Dedifferentiated amniotic fluid mesenchymal stem cell (primary cell): ENCODE measurements around the gene FHIP1B.
"Not testable (repeated sequence)": the region's sequence is repeated elsewhere in the genome, so short reads cannot be mapped to it uniquely, and the experiment has no call there.

Source experiments
- DNase-seq: peaks from one replicate; pipeline ENCODE4 v3.0.0-alpha.2; 2016; ENCODE audit errors: extremely low spot score

FHIP1B gene

DNA sequence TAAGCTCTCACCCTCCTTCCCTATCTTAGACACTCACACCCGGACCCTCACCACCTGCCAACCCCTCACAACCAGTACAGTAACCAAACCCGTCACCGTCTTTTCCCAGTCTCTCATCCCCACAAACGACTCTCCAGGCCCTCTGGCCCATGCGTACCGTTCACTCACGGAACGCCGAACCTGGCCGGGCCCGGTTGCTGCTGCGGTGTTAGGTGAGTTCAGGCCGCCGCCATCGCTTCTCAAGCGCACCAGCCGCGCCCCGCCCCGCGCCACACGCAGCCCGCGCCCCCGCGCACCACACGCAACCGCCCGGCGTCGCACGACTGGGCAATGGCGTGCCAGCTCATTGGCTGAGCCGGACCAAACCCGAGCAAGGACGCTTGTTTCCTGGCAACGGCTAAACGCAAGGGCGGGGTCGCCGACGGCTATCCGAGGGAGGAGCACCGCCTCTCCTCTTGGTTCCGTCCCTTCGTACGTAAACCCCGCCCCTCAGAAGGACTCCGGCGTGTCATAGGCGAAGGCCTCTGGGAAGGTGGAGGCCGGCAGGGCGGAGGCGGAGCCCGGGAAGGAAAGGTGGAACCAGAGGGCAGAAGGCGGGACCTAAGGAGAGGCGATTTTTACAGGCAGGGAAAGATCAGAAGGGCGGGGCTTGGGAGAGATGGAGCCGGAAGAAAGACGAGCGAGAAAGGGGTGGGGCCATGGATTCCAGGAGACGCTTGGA is at the start of gene FHIP1B:
Gene FHIP1B (minus strand): TSS at position 250 of the 721 bp plus-strand sequence. CDS start 10,120 bp downstream, outside the sequence.
- DNase-seq, result peak; percentile 100

DNA sequence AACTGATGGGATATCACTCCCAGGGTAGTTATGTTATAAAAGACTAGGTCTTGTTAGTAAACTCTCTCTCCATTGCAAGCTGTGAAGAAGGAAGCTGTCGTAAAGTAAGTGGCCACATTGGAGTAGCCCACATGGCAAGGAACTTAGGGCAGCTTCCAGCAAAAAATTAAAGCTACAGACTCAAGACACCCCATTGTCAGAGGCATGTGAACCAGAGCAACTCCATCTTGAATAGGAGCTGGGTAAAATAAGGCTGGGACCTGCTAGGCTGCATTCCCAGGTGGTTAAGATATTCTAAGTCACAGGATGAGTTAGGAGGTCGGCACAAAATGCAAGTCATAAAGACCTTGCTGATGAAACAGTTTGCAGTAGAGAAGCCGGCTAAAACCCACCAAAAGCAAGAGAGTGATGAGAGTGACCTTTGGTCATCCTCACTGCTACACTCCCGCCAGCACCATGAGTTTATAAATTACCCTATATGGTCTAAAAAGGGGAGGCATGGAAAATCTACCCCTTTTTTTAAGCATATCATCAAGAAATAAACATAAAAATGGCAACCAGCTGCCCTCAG is 49.1 kb upstream of the FHIP1B start:
- no peak for DNase-seq

DNA sequence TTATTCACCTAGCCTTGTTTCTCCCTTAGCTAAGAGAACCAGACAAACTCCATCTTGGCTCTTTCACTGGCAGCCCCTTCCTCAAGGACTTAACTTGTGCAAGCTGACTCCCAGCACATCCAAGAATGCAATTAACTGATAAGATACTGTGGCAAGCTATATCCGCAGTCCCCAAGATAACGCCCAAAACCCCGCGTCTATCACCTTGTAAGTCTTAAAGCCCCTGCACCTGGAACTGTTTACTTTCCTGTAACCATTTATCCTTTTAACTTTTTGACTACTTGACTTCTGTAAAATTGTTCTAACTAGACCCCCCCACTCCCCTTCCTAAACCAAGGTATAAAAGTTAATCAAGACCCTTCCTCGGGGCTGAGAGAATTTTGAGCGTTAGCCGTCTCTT is 46.4 kb upstream of the FHIP1B start:
- DNase-seq, result not testable (repeated sequence)

DNA sequence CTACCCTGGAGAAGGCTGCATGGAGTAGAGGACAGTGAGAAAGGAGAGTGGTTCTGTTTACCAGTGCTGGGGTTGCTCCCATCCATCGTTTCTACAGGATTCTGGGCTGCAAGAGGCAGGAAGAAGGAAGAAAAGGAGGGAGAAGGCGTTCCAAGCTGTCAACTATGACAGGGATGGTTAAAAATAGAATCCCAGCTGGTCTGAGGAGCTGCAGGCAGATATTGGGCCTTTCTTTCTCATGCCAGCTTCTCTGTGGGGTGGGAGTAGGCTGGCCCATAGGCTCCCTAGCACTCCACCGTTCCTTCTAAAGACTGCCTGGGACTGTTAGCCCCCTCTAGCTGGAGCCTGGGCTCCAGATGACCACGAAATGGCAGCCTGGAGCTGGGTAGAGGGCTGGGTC is 38.8 kb upstream of the FHIP1B start:
- DNase-seq, result no peak

DNA sequence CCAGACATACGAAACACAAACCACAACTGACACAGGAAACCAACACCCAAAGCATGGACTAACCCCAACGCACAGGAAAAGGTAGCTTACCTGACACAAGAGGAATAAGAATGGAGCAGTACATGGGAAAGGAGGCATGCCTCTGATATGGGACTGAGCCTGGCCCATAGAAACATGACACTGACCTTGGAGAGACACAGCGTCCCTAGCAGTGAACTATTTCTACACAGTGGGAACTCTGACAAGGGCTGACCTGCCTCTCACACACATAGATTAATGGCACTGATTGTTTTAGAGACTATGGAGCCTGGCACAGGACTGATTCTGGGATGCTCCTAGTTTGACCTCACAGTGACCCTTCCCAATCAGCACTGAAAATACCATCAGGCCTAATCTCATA is 37.2 kb upstream of the FHIP1B start:
- no peak for DNase-seq

DNA sequence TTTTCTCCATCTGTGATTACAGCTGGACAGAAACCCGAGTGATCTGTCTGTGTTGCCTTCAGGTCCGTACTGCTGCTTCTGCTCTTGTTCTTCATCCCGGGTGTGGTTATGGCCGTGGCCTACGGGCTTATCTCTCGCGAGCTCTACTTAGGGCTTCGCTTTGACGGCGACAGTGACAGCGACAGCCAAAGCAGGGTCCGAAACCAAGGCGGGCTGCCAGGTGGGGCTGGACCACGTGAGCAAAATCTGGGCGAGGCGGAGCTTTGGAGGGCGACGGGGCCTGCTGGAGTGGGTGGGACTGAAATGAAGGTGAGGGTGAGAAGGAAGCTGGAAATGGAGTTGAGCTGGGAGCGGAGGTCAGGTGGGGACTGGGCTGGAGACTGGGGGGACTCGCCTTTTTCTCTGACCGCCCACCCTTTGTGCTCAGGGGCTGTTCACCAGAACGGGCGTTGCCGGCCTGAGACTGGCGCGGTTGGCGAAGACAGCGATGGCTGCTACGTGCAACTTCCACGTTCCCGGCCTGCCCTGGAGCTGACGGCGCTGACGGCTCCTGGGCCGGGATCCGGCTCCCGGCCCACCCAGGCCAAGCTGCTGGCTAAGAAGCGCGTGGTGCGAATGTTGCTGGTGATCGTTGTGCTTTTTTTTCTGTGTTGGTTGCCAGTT is 36.3 kb upstream of the FHIP1B start:
- DNase-seq, result no peak

DNA sequence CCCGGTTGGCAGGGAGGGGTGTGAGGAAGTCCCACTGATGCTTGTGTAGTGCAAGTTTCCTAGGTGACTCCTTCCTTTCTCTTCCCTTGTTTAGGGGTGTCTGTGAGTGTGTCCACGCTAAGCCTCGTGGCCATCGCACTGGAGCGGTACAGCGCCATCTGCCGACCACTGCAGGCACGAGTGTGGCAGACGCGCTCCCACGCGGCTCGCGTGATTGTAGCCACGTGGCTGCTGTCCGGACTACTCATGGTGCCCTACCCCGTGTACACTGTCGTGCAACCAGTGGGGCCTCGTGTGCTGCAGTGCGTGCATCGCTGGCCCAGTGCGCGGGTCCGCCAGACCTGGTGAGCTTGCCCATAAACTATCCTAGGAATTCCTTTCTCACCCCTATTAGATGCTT is 35.6 kb upstream of the FHIP1B start:
- DNase-seq, result no peak

DNA sequence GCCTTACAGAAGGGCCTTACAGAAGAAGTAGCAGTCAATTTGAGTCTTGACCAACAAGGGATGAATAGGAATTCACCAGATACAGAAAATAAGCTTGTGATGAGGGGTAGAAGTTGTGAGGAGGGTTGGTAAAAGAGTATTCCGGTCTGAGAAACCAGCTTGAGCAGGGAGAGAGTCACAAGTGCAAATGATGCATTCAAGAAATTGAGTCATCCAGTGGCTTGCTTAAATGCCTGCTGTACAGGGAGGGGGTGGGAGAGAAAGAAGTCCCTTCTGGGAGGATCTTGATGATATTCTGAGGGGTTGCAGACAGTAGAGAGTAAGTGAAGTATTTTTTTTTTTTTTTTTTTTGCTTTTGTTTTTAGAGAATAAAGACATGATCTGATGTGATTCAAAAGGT is 34.4 kb upstream of the FHIP1B start:
- DNase-seq, result no peak

DNA sequence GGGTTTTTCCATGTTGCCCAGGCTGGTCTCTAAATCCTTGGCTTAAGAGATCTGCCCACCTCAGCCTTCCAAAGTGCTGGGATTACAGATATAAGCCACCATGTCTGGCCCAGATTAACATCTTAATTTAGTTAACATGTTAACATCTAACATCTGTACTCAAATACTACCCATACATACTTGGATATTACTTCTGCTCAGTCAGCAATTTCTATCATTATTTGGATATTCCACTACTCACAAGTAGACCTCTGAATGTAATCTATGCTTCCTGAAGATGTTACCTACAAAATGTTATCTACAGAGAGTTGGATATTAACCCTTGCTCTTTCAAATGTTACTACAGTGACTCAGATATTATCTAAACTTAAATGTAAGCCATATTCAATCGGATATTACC is 29.2 kb upstream of the FHIP1B start:
- DNase-seq, result no peak

DNA sequence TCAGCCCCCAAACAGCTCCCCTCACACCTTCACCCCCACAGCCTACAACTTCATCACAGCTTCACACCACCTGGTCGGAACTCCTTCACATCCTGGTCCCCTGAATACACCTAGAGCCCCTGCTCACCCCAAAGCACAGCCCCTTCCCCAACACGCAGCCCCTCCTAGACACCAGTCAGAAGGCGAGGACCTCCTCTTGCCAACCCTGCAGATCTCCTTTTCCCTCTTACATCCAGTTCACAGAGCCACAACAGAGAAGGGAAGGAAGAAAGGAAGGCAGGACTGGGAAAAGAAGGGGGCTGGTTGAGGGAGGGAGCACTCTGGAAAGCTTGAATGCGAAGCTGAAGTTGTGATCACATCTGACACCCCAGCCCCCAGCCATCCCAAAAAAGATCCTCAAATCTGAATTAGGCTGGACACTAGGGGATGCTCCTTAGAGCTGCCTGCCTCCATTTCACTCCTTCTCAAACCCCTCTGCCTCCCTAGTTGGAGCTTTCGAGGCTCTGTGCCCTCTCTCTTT is 25.8 kb upstream of the FHIP1B start:
- DNase-seq, result no peak

DNA sequence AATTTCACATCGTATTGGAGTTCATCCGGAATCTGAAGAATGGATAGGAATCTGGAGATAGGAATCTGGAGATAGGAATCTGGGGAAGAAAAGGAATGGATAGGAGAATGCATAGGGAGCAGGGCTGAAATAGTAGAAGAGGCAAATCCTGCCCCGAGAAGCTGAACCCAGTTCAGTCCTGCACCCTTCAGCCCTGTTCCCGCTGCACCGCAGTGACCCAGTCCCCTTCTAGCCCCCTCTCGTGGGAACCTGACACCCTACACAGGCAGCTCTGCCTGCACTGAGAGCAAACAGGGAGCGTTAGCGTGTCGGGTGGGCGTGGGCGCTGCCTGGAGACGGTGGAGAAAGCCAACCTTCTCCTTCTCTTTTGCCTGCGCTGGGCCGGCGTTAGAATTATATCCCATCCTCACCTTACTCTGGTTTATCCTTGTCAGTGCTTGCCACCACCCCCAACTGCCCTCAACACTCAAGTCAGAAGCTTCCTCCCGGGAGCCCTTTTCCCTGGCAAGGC is 24.2 kb upstream of the FHIP1B start:
- no peak for DNase-seq

DNA sequence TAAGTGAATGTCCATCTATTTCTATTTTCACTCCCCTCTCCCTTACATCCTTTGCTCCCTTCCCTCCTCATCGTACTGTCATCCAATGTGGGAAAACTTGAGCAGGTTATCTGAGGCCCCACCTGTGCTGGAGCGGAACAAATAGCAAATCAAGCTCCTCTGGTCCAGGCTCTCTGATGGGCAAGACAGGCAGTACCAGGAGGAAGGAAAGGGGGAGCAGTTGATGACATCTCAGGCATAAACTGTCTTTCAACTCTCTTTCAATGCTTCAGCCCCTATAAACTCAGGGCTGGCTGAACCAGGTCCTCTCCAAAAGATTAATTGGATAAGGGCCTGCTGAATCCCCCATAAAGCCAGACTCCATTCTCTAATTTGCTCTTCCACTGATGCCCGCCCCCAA is 23.7 kb upstream of the FHIP1B start:
- no peak for DNase-seq

DNA sequence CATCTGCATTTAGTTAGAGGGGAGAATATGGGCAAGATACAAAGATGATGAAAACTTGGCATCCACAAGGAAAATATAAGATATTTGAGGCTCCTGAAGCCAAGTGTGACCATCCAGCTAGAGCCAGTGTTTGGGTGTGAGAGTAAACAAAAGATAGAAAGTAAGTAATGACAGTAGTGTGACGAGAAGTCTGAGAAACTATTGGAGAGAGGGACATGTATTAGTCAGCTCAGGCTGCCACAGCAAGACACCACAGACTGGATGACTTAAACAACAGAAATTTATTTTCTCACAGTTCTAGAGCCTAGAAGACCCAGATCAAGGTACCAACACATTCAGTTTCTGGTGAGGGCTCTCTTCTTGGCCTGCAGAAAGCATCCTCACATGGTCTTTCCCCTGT is 18.8 kb upstream of the FHIP1B start:
- DNase-seq, result no peak

DNA sequence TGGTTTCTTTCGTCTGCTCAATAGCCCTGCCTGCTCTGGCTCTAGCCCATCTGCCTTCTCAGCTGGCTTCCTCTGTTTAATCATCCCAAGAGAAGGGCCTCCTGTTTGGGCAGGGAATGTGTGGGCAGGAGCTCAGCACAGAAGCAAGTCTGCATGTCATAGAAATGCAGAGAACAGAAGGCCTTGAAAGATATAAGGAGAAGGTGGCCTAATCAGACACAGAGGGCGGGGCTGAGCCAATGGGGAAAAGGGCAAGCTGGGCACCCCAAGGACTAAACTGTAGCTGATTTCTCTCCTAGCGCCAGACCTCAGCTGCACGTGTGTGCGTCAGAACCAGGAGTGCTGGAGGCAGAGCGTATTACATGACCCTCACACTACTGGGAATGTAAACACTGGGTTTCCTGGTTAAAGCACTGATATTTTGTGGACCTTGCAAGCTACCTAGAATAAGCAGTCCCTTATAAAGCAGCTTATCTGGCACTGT is 17.6 kb upstream of the FHIP1B start:
- peak; percentile 26 for DNase-seq

DNA sequence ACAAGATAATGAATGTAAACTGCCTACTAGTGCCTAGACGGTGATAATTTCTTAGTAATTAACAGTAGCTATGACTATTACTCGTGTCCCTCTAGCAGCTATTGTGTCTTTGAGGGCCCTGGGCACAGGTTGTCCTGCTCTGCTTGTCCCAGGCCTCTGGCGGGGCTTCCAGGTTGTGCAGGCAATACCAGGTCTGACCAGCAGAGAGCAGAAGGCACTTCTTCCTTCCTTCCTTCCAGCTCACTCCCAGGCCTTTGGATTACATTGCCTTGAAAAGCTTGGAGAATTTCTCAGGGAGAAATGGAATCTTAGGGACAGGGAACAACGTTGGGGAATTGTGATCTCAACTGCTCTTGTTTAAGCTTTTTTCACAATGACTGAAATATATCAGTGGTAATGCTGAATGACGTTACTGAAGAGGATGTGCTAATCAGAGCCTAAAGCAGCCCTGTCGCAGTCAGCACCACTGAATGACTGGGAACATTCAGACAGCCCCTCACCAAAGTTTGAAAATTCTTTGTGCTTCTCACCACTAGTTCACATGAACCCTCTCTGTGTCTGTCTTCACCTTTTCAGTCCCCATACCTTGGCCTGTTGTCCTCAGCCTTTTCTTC is 16.8 kb upstream of the FHIP1B start:
- DNase-seq, result peak; percentile 40

DNA sequence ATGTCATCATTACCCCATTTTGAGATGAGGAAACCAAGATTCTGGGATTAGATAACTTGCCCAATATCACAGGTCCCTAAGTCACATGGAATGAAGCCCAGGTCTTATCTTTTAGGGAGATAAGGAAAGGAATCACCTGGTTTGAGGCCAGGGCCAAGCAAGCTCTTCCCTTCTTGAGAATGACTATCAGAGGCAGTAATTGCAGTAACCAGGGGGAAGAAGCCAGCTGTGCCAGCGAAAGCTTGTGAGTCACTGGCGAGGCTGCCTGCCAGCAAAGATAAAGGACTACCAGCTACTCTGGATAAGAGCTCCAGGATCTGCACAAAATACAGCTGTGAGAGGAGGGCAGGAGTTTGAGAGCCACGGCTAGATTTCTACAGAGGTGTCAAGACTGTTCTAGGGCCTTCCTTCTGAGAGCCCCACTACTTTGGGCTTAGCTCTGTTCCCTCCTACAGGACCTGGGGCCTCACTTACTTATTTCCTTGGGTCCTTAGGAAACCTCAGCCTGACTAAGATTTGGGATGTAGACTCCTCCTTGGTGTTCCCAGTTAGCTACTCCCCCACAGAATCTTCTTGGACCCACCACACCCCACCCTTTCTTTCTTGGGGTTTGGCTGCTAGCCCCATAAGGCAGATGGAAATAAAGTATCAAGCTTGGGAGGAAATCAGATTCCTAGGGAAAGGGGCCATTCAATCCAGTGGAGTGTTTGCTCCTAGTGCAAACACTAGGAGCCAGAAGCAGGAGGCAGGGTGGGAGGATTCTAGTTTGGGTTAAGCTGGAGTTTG is 15.5 kb upstream of the FHIP1B start:
- DNase-seq, result peak; percentile 85

DNA sequence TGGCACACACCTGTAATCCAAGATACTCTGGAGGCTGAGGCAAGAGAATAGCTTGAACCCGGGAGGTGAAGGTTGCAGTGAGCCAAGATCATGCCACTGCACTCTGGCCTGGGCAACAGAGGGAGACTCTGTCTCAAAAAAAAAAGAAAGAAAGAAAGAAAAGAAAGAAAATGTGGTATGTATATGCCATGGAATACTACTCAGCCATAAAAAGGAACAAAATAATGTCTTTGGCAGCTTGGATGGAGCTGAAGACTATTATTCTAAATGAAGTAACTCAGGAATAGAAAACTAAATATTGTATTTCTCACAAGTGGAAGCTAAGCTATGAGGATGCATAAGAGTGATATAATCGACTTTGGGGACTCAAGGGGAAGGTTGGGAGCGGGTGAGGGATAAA is 14.5 kb upstream of the FHIP1B start:
- DNase-seq, result not testable (repeated sequence)

DNA sequence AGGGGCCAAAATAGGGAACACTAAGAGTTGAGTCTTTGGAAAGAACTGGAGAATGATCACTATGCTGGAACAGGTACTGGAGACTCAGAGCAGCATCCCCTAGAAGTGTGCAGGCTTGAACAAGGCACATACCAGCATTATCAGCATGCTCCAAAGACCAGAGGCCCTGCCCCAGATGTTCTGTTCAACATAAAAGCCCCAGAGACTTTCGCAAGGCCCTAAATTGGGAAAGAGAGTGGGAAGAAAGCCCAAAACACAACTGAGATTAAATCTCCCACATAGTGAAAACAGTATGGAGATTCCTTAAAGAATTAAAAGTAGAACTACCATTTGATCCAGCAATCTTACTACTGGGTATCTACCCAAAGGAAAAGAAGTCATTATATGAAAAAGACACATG is 13.8 kb upstream of the FHIP1B start:
- no peak for DNase-seq

DNA sequence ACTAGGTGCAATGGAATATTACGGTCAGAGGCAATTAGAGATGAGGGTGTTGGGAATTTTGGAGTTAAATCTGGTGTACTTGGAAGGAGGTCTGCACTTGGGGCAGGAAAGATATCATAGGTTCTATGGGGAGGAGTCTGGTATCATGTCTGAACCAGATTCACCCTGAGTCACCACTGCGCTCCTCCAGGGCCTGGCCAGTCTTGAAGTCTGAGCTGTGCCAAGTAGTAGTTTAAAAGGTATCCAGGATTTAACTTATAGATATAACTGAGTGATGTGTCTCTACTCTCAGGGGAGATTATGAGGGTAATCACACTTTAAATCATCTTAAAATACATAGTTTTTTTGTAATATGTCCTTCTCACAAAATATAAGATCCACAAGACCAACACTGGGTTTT is 11.1 kb upstream of the FHIP1B start:
- DNase-seq, result no peak

DNA sequence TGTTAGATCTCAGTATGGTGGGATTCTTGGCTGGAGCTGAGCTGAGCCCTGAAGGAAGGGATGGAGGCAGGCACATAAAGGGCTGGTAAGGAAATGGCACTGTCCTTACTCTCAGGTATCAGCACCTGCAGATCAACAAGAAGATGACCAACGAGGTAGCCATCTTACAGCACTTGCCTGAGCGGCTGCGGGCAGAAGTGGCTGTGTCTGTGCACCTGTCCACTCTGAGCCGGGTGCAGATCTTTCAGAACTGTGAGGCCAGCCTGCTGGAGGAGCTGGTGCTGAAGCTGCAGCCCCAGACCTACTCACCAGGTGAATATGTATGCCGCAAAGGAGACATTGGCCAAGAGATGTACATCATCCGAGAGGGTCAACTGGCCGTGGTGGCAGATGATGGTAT is 6.9 kb upstream of the FHIP1B start:
- DNase-seq, result no peak

DNA sequence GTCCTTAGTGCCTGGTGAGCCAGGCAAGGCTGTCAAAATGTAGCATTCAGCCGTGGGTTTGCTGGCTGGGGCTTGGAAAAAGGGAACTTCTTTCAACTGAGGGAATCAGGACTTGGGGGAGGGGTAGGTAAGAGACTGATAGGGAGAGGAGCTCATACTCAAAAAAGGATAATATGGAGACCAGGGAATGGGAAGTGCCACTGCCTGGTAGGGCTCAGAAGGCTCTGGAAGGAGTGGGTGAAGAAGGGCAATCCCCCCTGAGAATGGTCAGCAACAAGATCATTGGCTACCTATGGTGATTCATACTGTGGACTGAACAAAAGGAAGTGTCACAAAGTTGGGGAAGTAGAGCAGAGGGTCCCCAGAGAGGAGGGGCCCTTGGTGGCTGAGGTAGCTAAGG is 6.3 kb upstream of the FHIP1B start:
- DNase-seq, result no peak
